Measurements from ENCODE around the gene PLN.

The PLN gene

GRCh38 chr6:118535176-118535844, 12.8 kb upstream of the PLN start:
- no peak for TF ChIP-seq CTCF (conservative IDR thresholded peaks at IDR 0.05; ENCODE audit: low read depth, low read length)
- no peak overlapping the region for H3K4me3 ChIP-seq (ENCODE audit: low read length)
- no peak for DNase-seq (ENCODE audit: low read depth)

DNA sequence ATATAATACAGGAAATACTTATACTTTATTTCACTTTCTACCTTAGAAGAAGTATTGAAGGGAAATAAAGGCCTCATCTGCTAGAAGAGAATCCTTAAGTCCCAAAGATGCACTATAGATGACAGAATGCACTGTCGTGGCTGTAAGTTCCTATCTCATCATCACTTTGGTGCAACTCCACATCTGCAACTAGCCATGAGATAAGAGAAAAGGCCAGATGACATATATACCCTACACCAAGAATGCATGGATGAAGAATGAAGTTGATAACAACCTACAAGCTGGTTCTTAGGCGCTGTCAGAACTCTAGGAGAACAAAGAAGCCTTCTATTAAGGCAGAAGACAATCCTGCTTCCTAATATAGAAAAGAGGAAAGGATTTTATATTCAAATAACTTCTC, 11.6 kb upstream of the PLN start:
- no peak for DNase-seq (ENCODE audit: low read depth)
- TF ChIP-seq CTCF (conservative IDR thresholded peaks at IDR 0.05; ENCODE audit: low read depth, low read length) = no peak
- H3K4me3 ChIP-seq (ENCODE audit: low read length) = no peak overlapping the region

GRCh38 chr6:118537574-118537973, 10.5 kb upstream of the PLN start:
- TF ChIP-seq CTCF (conservative IDR thresholded peaks at IDR 0.05; ENCODE audit: low read depth, low read length) = no peak
- DNase-seq (ENCODE audit: low read depth) = no peak
- no peak overlapping the region for H3K4me3 ChIP-seq (ENCODE audit: low read length)

DNA sequence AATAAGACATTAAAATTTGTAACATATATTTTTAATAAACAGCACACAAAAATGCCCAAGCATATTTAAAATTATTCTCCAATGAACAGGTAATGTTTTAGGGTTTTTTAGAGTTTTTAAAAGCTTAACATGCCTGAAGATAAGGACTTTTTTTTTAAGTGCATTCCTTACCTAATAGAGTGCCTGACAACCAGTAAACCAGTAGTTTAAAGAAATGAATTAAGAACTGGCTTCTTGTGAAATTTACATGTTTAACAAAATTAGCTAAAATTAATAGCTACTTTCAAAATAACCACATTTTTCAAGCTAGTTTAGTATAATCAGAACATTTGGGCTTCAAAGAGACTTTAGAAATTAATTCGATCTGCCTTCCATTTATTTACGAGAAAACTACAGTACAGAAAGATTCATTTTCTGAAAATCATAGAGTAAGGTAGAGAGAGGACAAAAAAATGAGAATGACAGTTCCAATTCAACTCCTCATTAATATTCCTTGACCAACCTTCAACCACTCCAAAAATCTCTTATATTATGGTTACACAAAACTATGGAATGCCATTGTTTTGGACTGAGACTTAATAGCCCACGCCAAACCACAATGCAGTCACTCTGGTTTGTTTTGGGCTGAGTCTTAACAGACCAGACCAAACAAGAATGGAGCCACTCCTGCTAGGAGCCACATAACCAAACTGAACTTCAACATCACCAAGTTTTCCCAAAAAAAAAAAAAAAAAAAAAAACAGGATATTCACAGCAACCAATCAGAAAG, 5.7 kb upstream of the PLN start:
- no peak overlapping the region for H3K4me3 ChIP-seq (ENCODE audit: low read length)
- DNase-seq (ENCODE audit: low read depth) = no peak
- no peak for TF ChIP-seq CTCF (conservative IDR thresholded peaks at IDR 0.05; ENCODE audit: low read depth, low read length)

- no peak for TF ChIP-seq CTCF (conservative IDR thresholded peaks at IDR 0.05; ENCODE audit: low read depth, low read length)
- H3K4me3 ChIP-seq (ENCODE audit: low read length) = no peak overlapping the region
- DNase-seq (ENCODE audit: low read depth) = no peak
These were observed 4.0 kb upstream of the PLN start for GRCh38 chr6:118544105-118544504.

GRCh38 chr6:118546164-118546879, 1.8 kb upstream of the PLN start:
- TF ChIP-seq CTCF (conservative IDR thresholded peaks at IDR 0.05; ENCODE audit: low read depth, low read length) = no peak
- H3K4me3 ChIP-seq (ENCODE audit: low read length) = no peak overlapping the region
- no peak for DNase-seq (ENCODE audit: low read depth)
